Mesenteric fat pad (tissue), 1 donor: ENCODE results near the gene RPS19. TPM values are rescaled to one million over a fixed set of nuclear protein-coding genes. Genes with fewer than 3 reads are reported as not detected.

Experiments used
- DNase-seq: peaks from one replicate; pipeline ENCODE4 v3.0.0-alpha.2; 2020; ENCODE audit warnings: low spot score
- long read RNA-seq: library from polyadenylated mRNA; unstranded; transcript quantifications from one replicate; pipeline ENCODE4 v2.0.0, GENCODE V29; 2020
- total RNA-seq: library from RNA; stranded (reverse); fragmentation: NEBNext Ultra II Directional; extraction: Animal tissue kit (Norgen Biotek cat#: 25700); gene quantifications from one replicate; pipeline ENCODE4 v1.2.1, GENCODE V29; 2021
- donor health status: DM: yes; HTN: yes; CAD: no.

The RPS19 gene
- total RNA-seq, result 1,067 TPM
- long read RNA-seq, transcript RPS19-206 (6 exons, 2,359 nt), result major isoform, 249 of 274 reads
- long read RNA-seq, partial matches to known transcripts, result 17 of 274 reads
- long read RNA-seq, other reads (novel, unspliced or antisense), result 5 of 274 reads

- DNase-seq, result peak; percentile 98
Measured at GRCh38 chr19:41859618-41860418, at the start of gene RPS19. RPS19 (plus strand) TSS chr19:41860255; CDS start chr19:41860775, 520 bp downstream.

- DNase-seq, result peak; percentile 67
Measured at GRCh38 chr19:41810301-41810700, 49.8 kb upstream of the RPS19 start.

DNA sequence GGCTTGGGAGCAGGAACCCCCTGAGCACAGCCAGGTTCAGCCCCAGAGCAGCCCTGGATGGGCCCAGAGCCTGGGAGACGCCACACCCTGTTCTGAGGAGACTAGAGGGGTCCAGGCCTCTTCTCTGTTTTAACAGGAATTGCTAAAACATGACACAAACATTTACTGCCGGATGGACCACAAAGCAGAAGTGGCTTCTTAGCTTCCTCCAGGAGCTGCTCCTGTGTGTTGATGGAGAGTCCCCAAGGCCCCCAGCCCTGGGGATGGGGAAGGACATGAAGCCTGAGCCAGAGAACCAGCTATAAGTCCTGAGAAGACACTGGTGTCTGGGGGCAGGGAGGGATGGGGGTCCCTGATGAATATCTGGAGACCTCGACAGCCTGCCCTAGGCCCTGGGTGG is 49.0 kb upstream of the RPS19 start:
- DNase-seq, result peak; percentile 85

- peak; percentile 67 for DNase-seq
Measured at GRCh38 chr19:41811981-41812380, 48.1 kb upstream of the RPS19 start.

GRCh38 chr19:41813911-41814310 is 46.1 kb upstream of the RPS19 start:
- peak; percentile 39 for DNase-seq

DNA sequence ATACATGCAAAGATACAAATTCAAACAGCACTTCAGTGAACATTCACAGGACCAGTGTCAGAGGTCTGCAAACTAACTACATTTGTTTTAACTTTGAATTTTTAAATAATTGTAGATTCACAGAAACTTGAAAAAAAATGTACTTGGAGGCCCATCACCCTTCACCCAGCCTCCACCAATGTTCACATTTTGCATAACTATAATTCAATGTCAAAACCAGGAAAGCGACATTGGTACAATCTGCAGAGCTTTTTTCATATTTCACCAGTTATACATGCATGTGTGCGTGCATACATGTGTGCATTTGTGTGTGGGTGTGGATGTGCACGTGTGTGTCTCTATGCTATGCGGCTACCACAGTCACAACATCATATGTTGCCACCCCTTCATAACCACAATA is 44.8 kb upstream of the RPS19 start:
- peak; percentile 20 for DNase-seq

- no peak for DNase-seq
Measured at GRCh38 chr19:41816761-41817160, 43.3 kb upstream of the RPS19 start.

- peak; percentile 3 for DNase-seq
Measured at GRCh38 chr19:41821003-41821735, 38.9 kb upstream of the RPS19 start.

DNA sequence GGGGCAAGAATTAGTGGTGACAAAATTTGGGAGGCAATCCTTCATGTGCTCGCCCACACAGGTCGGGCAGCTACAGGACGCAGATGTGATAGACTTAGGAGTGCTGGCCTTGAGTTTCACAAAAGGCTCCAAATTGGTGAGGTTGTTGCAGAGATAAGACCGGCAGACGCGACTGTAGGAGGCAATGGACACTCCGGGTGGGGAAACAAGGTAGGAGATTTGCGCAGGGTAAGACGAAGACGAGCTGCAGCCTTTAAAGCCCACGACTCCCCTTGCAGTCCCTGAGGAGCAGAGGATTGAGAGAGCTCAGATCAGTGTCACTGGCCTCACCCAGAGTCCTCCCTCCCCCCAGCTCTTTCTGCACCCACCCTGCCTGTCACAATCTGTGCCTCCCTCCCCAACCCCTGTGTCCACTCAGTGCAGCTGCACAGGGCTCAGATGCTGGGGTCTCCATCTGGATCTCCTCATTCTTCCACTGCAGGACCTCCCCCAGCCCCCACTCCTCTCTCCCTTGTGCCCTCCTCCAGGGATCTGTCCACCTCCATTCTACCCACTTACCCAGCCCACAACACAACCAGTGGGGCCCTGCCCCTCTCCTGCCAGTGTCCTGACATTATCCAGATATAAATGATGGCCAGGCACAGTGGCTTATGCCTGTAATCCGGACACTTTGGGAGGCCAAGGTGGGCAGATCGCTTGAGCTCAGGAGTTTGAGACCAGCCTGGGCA is 21.9 kb upstream of the RPS19 start:
- DNase-seq, result peak; percentile 64

DNA sequence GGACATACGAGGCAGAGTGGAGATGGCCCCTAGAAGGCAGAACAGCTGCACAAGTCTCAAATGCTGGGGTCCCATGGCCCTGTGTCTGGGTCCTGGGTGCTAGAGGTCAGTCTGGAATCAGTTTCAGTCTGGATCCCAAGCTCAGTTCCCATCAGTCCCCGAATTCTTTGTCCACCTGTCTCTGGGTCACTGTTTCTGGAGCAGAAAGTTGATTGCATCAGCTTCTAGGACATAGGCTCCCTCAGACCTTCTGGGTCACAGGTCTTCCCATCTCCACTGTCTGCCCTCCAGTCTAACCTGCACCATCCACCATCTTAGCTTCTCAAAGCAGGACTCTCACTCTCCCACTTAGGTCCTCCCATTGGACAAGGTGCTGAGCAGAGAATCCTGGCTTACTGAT is 20.8 kb upstream of the RPS19 start:
- DNase-seq, result peak; percentile 30

DNA sequence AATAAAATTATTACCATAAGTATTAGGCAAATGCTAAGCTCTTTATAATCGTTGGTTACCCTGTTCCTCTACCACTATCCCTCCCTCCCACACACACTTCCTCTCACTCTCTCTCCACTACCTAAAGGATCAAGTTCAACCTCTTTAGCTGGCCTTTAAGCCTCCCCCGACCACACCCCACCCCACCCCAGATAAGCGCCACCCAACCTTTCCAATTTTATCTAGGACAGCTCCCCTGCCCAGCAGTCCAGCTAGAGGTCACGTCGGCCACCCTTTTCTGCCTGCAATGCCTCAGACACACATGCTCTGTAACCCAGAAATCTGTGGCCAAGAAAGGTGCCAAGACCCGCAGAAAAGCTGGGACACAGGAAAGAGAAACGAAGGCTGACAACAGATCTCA is 16.7 kb upstream of the RPS19 start:
- peak; percentile 68 for DNase-seq

- DNase-seq, result no peak
Measured at GRCh38 chr19:41844601-41845000, 15.5 kb upstream of the RPS19 start, which contains the start of gene LYPD4. LYPD4 (minus strand) TSS chr19:41844683; CDS start chr19:41839285, 5,398 bp downstream.

DNA sequence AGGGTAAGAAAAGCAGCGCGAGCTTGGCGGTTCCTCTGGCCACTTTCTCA is 15.2 kb upstream of the RPS19 start, which contains the start of gene DMRTC2:
TSS of gene DMRTC2 (plus strand) at position 42 of the 50 bp plus-strand sequence. CDS start 2,387 bp downstream, outside the sequence.
- DNase-seq, result no peak

DNA sequence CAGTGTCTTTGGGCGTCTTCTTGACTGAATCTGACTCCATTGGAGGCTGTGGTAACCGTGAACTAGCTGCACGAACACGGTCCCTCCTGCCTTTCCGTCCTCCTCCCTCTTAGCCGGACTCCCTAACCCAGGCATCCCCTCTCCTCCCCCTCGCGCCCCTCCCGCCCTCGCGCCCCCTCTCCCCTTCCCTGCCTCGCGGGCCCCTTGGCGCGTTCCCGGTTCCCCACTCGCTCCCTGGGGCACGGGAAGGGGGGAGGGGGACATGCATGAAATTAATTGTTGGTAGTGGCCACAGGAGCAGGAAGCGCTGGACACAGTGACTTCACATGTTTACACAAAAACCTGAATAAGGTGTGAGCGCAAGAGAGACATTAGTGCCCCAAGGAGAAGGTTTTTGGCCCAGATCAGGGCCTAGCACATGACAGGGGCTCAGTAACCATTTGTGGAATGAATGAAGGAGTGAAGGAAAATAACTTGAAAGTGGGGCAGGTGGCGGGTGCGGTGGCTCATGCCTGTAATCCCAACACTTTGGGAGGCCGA is 14.9 kb upstream of the RPS19 start:
- DNase-seq, result peak; percentile 59

- peak; percentile 53 for DNase-seq
Measured at GRCh38 chr19:41847351-41848105, 12.5 kb upstream of the RPS19 start.

- DNase-seq, result no peak
Measured at GRCh38 chr19:41848666-41849065, 11.4 kb upstream of the RPS19 start.

- DNase-seq, result no peak
Measured at GRCh38 chr19:41849067-41849466, 11.0 kb upstream of the RPS19 start.

DNA sequence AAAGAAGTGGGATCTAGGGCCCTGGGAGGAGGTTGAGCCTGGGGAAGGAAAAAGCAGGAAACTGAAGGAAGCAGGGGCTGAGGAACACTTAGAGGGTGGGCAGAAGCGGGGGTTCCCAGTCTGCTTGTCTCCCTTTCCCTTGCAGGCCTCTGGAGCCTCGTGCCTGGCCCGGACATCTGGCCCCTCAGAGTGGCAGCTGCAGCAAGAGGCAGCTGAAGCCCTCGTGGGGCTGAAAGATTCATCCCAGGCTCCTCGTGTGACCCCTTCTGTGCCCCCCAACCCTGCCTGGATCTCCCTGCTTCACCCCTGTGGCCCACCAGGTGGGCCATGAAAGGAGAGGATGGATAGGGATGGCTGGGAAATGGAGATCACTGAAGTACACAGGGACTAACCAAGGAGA is 9.7 kb upstream of the RPS19 start:
- no peak for DNase-seq

DNA sequence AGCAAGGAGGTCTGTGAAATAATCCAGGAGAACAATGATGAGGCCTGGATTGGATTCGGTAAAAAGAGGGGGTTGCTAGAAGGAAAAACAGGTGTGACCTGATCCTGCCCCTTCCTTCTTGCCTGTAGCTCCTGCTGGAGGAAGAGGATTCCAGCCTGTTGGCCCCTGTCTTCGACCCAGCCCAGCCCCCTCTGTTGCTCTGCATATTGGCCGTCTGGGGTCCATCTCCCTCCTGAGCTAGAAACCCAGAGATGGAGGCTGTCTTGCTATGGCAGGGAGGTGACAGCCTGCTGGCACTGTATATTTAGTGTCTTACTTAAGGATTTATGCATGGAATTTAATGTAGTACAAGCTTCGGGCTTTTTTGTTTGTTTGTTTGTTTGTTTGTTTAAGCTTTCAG is 8.6 kb upstream of the RPS19 start:
- no peak for DNase-seq

GRCh38 chr19:41853344-41853743 is 6.7 kb upstream of the RPS19 start:
- no peak for DNase-seq

DNA sequence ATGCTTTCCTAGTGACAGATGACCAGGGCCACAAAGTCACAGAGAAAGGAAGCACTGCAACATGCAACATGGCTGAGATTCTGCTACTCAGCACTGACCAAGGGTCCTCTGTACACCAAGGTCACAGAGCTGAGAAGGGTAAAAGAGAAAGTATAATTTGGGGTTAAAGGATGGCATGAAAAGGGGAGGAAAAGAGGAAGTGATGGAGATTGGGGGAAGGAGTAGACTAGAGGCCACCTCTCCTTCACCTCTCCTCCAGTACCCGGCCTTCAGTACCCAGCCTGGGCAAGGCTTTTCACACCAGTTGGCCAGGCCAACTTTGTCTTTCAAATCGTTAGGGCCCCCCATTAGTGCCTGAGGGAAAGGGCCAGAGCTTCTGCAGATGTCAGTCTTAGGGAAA is 6.3 kb upstream of the RPS19 start:
- no peak for DNase-seq
